NB4 (cell line): ENCODE measurements around the gene CCSER1.

Source experiments
- CTCF ChIP-seq: IDR thresholded peaks from one replicate; pipeline ENCODE4 v1.5.1; 2012; ENCODE audit warnings: low read depth, low read length
- MAX ChIP-seq: IDR thresholded peaks from 2 replicates; pipeline ENCODE4 v1.6.1; 2011; ENCODE audit warnings: low read depth, low read length
- MYC ChIP-seq: IDR thresholded peaks from 2 replicates; pipeline ENCODE4 v1.6.1; 2011; ENCODE audit warnings: low read depth, low read length
- POLR2A ChIP-seq: IDR thresholded peaks from 2 replicates; pipeline ENCODE4 v1.6.1; 2011; ENCODE audit warnings: mild to moderate bottlenecking; ENCODE audit not compliant: insufficient read length; ENCODE audit errors: extremely low read depth

DNA sequence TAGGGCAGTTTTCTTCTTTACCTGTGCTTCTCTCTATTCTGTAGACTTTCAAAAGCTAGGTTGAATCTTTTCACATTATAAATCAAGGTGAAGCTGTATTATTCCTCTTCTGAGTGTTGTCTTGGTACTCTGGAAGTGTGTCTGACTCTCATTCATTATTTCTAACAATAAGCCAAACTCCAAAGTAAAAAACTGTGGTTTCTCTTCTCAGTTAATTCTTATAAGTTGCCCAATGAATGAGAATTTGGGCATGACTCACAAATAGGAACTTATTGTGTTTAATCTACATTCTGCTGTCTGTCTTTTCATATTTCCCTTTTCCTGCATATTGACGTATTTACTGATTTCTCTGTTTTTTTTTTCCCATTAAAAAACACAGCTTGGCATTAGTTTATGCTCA lies 714.5 kb downstream of the CCSER1 start:
- no peak for TF ChIP-seq CTCF
- TF ChIP-seq POLR2A, result no peak
- no peak for TF ChIP-seq MYC
- TF ChIP-seq MAX, result no peak
